ENCODE data around the gene PPP1R16B.

Gene PPP1R16B

DNA sequence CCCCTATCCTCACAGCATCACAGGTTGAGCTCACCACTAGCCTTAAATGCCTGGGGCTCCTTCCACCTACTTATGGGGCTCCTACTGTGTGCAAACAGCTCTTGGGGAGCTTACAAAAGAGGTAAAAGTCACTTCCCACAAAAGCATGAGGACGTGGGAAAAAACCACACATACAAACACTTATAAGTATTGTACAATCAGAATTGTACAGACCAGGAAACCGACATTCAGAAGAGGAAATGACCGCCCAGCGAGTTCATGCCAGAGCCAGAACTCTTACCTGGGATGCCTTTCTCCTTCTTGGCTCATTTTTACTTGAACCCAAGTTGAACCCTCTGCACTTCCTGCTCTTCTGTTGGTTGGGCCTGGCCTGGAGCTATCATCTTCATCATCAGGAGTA, 6.3 kb upstream of the PPP1R16B start:
- Histone ChIP-seq H3K36me3 (ENCODE audit: control insufficient read depth, low read length) (no peaks in the 10 kb centered on the region), H3K9me2 (replicated peaks; ENCODE audit: control insufficient read depth, low read length) (no peaks in the 10 kb centered on the region), H3K4me1 (ENCODE audit: control insufficient read depth, low read length) (peaks cover 13% of the 10 kb centered on the region), H3K9me3 (ENCODE audit: control insufficient read depth, insufficient read depth, low read length) (no peaks in the 10 kb centered on the region), H3K27me3 (ENCODE audit: control insufficient read depth, low read length) (no peaks in the 10 kb centered on the region), H3F3A (ENCODE audit: control insufficient read depth, insufficient read depth) (peaks cover 17% of the 10 kb centered on the region), H3K27ac (ENCODE audit: low read depth, low read length) (no peak overlapping the region), H3K79me2 (ENCODE audit: control insufficient read depth, low read length) (no peaks in the 10 kb centered on the region), H3K4me2 (ENCODE audit: low read length) (no peak overlapping the region), H4K20me1 (ENCODE audit: control insufficient read depth, insufficient read depth, low read depth, low read length) (no peaks in the 10 kb centered on the region), H3K4me3 (ENCODE audit: low read length) (no peak overlapping the region)
- TF ChIP-seq EZH2phosphoT487 (IDR thresholded peaks at IDR 0.05; ENCODE audit: borderline replicate concordance, low read length), result no peak
- TF ChIP-seq, protein P1, sequence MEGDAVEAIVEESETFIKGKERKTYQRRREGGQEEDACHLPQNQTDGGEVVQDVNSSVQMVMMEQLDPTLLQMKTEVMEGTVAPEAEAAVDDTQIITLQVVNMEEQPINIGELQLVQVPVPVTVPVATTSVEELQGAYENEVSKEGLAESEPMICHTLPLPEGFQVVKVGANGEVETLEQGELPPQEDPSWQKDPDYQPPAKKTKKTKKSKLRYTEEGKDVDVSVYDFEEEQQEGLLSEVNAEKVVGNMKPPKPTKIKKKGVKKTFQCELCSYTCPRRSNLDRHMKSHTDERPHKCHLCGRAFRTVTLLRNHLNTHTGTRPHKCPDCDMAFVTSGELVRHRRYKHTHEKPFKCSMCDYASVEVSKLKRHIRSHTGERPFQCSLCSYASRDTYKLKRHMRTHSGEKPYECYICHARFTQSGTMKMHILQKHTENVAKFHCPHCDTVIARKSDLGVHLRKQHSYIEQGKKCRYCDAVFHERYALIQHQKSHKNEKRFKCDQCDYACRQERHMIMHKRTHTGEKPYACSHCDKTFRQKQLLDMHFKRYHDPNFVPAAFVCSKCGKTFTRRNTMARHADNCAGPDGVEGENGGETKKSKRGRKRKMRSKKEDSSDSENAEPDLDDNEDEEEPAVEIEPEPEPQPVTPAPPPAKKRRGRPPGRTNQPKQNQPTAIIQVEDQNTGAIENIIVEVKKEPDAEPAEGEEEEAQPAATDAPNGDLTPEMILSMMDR (IDR thresholded peaks at IDR 0.05; ENCODE audit: low read depth, low read length, poor library complexity, severe bottlenecking), result no peak

DNA sequence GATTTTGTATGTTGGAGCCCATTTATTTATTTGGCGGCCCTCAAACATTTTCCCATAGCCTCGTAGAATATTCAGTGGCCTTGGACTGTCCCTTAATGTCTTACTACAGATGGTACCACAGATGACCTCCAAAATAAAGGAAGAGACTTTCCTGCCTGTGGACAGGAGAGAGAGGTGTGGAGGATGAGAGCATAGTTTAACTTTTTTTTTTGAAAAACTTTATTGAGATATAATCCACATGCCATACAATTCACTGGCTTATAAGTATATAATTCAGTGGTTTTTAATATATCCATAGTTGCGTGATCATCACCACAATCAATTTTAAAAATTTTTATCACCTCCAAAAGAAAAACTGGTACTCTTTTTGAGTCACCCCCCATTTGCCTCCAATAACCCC, 4.6 kb upstream of the PPP1R16B start:
- no peak for TF ChIP-seq EZH2phosphoT487 (IDR thresholded peaks at IDR 0.05; ENCODE audit: borderline replicate concordance, low read length)
- TF ChIP-seq, protein P1 (IDR thresholded peaks at IDR 0.05; ENCODE audit: low read depth, low read length, poor library complexity, severe bottlenecking), result no peak
- Histone ChIP-seq H3K27ac (ENCODE audit: low read depth, low read length) (no peak overlapping the region), H3K9me3 (ENCODE audit: control insufficient read depth, insufficient read depth, low read length) (no peaks in the 10 kb centered on the region), H3K27me3 (ENCODE audit: control insufficient read depth, low read length) (no peaks in the 10 kb centered on the region), H3K4me1 (ENCODE audit: control insufficient read depth, low read length) (peaks cover 25% of the 10 kb centered on the region), H4K20me1 (ENCODE audit: control insufficient read depth, insufficient read depth, low read depth, low read length) (no peaks in the 10 kb centered on the region), H3K4me3 (ENCODE audit: low read length) (no peak overlapping the region), H3F3A (ENCODE audit: control insufficient read depth, insufficient read depth) (peaks cover 23% of the 10 kb centered on the region), H3K4me2 (ENCODE audit: low read length) (no peak overlapping the region), H3K9me2 (replicated peaks; ENCODE audit: control insufficient read depth, low read length) (no peaks in the 10 kb centered on the region), H3K36me3 (ENCODE audit: control insufficient read depth, low read length) (peaks cover 3% of the 10 kb centered on the region), H3K79me2 (ENCODE audit: control insufficient read depth, low read length) (peaks cover 4% of the 10 kb centered on the region)

DNA sequence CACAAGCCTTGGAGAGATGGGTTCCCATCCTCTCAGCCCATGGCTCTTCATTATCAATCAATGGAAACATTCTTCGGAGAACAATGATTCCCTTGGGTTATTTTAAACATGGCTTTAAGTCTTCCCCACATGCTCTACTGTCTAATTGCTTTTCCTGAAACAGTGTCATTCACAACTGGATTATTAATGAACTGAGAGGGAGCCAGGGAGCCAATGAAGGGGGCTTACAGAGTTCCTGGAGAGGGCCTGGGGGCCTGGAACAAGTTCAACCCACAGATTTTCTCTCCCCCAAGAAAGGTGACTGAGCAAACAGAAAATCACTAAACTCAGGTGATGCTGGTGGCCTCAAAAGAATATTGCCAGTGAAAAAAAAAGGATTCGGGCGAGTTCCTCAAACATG, 1.3 kb upstream of the PPP1R16B start:
- peak overlapping the region; percentile 90 for H3K27ac ChIP-seq (ENCODE audit: low read depth, low read length)
- H3K9me2 ChIP-seq (replicated peaks; ENCODE audit: control insufficient read depth, low read length), result no peaks in the 10 kb centered on the region
- peaks cover 23% of the 10 kb centered on the region for H3F3A ChIP-seq (ENCODE audit: control insufficient read depth, insufficient read depth)
- H3K4me3 ChIP-seq (ENCODE audit: low read length), result peak overlapping the region; percentile 98
- H3K4me1 ChIP-seq (ENCODE audit: control insufficient read depth, low read length), result peaks cover 50% of the 10 kb centered on the region
- peaks cover 37% of the 10 kb centered on the region for H3K79me2 ChIP-seq (ENCODE audit: control insufficient read depth, low read length)
- H3K36me3 ChIP-seq (ENCODE audit: control insufficient read depth, low read length), result peaks cover 33% of the 10 kb centered on the region
- no peaks in the 10 kb centered on the region for H3K27me3 ChIP-seq (ENCODE audit: control insufficient read depth, low read length)
- peaks cover 20% of the 10 kb centered on the region for H4K20me1 ChIP-seq (ENCODE audit: control insufficient read depth, insufficient read depth, low read depth, low read length)
- no peaks in the 10 kb centered on the region for H3K9me3 ChIP-seq (ENCODE audit: control insufficient read depth, insufficient read depth, low read length)
- no peak for TF ChIP-seq EZH2phosphoT487 (IDR thresholded peaks at IDR 0.05; ENCODE audit: borderline replicate concordance, low read length)
- TF ChIP-seq, protein P1 (IDR thresholded peaks at IDR 0.05; ENCODE audit: low read depth, low read length, poor library complexity, severe bottlenecking), result no peak
- peak overlapping the region; percentile 87 for H3K4me2 ChIP-seq (ENCODE audit: low read length)
